Activated CD4-positive, CD25-positive, alpha-beta regulatory T cell treated with anti-CD3 and anti-CD28 coated beads, Interleukin-2, amount 50 U/mL, for 24 hours (primary cell): ENCODE measurements around the gene CAMSAP1.

ENCODE experiments used
- ATAC-seq, 2 donors: fragments of 150-1000 bp; cut with Tn5 transposase; one replicate each; pipeline ENCODE4 v1.10.0; 2021; ENCODE audit warnings: mild to moderate bottlenecking in 1 of 2, moderate library complexity in 1 of 2

CAMSAP1 gene

GRCh38 chr9:135770771-135771170, 136.6 kb downstream of the CAMSAP1 start:
- ATAC-seq, result no peak

GRCh38 chr9:135770203-135770535, 137.2 kb downstream of the CAMSAP1 start:
- no peak for ATAC-seq

GRCh38 chr9:135769489-135770202, 137.7 kb downstream of the CAMSAP1 start:
- ATAC-seq, result no peak

GRCh38 chr9:135768516-135769218, 138.7 kb downstream of the CAMSAP1 start:
- ATAC-seq, result no peak

- no peak for ATAC-seq
Measured at GRCh38 chr9:135766707-135767106, 140.6 kb downstream of the CAMSAP1 start.

- no peak for ATAC-seq
Measured at GRCh38 chr9:135766251-135766650, 141.1 kb downstream of the CAMSAP1 start.

GRCh38 chr9:135765416-135765815, 141.9 kb downstream of the CAMSAP1 start:
- ATAC-seq, result no peak

GRCh38 chr9:135764731-135765130, 142.6 kb downstream of the CAMSAP1 start:
- no peak for ATAC-seq

GRCh38 chr9:135763716-135764446, 143.5 kb downstream of the CAMSAP1 start:
- ATAC-seq, result no peak

GRCh38 chr9:135762921-135763320, 144.4 kb downstream of the CAMSAP1 start:
- ATAC-seq, result no peak

- ATAC-seq, result no peak
Measured at GRCh38 chr9:135761845-135762168, 145.5 kb downstream of the CAMSAP1 start.

- ATAC-seq, result no peak
Measured at GRCh38 chr9:135761150-135761844, 146.0 kb downstream of the CAMSAP1 start.

GRCh38 chr9:135760465-135760864, 146.9 kb downstream of the CAMSAP1 start:
- ATAC-seq, result no peak

GRCh38 chr9:135759676-135760300, 147.6 kb downstream of the CAMSAP1 start:
- ATAC-seq, result no peak

- no peak for ATAC-seq
Measured at GRCh38 chr9:135758870-135759269, 148.5 kb downstream of the CAMSAP1 start.
